Thoracic aorta (tissue), 2 donors: ENCODE measurements around the gene GNG7. TPM values are rescaled to one million over a fixed set of nuclear protein-coding genes. Genes with fewer than 3 reads are reported as not detected.
A peak's percentile ranks its signal among the peaks of the same experiment; 100 is the strongest.

Experiments used
- ATAC-seq: fragments of 150-250 bp; one replicate; pipeline ENCODE4 v1.8.0; 2017; ENCODE audit warnings: low read depth; ENCODE audit not compliant: insufficient number of reproducible peaks, low FRiP score
- DNase-seq: peaks from one replicate; pipeline ENCODE4 v3.0.0-alpha.2; 2020; ENCODE audit warnings: low spot score
- H3K27ac ChIP-seq, 2 donors: fragments of 200-600 bp; sonication (generic); 1 replicate in 1 of 2; 2 replicates in 1 of 2; pipeline ENCODE4 v1.5.1; 2016; ENCODE audit warnings: mild to moderate bottlenecking in 2 of 2, moderate library complexity in 2 of 2
- H3K27me3 ChIP-seq: fragments of 200-600 bp; sonication (generic); replicated peaks from 2 replicates; pipeline ENCODE4 v1.6.0; 2016; ENCODE audit warnings: mild to moderate bottlenecking; ENCODE audit not compliant: insufficient read depth
- H3K36me3 ChIP-seq: fragments of 200-600 bp; sonication (generic); one replicate; pipeline ENCODE4 v1.5.1; 2016
- H3K4me1 ChIP-seq, 2 donors: fragments of 200-600 bp; sonication (generic); 1 replicate in 1 of 2; 2 replicates in 1 of 2; pipeline versions ENCODE4 v1.5.1 to v1.6.0; 2016; ENCODE audit warnings: low read depth in 2 of 2, mild to moderate bottlenecking in 1 of 2; ENCODE audit not compliant: control insufficient read depth in 1 of 2
- H3K4me3 ChIP-seq: fragments of 200-600 bp; sonication (generic); 2 replicates; pipeline ENCODE4 v1.5.1; 2016; ENCODE audit warnings: mild to moderate bottlenecking
- H3K9me3 ChIP-seq: fragments of 200-600 bp; sonication (generic); 2 replicates; pipeline ENCODE4 v1.5.1; 2016
- CTCF ChIP-seq: fragments of 200-600 bp; sonication (generic); IDR thresholded peaks from one replicate; pipeline ENCODE4 v1.5.1; 2019; ENCODE audit warnings: antibody characterized with exemption
- total RNA-seq, 2 donors: library from RNA; depleted of rRNA; stranded (reverse); fragments of >200 nt; gene quantifications; one replicate each; pipeline versions ENCODE4 v1.1.0 to v1.2.3, GENCODE V29; 2016

Gene GNG7
- total RNA-seq, 2 donors from 2014 or later, result 2.3 to 3.2 TPM

DNA sequence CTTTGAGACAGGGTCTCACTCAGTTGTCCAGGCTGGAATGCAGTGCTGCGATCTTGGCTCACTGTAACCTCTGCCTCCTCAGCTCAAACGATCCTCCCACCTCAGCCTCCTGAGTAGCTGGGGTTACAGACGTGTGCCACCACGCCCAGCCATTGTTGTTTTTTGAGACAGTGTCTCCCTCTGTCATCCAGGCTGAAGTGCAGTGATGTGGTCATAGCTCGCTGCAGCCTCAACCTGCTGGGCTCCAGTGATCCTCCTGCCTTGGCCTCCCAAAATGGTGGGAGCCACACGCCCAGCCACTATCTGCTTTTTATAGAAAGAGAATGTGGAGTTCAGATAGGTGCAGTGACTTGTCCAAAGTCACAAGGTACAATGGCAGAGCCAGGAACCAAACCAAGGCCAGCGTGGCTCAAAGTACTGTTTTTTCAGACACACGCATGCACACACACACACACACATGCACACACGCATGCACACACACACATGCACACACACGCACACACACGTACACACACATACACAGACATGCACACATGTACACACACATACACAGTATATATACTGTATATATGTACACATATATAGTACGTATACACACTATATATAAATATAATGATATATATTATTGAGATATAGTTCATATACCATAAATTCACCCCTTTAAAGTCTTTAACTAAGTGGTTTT is 220.0 kb downstream of the GNG7 start:
- peaks cover 7% of the 10 kb centered on the region for H3K9me3 ChIP-seq
- H3K27ac ChIP-seq, result no peak overlapping the region
- DNase-seq, result no peak
- ATAC-seq, result no peak
- H3K4me1 ChIP-seq, result peaks cover 6 to 22% of the 10 kb centered on the region in 2 donors
- TF ChIP-seq CTCF, result no peak
- no peak overlapping the region for H3K4me3 ChIP-seq
- no peaks in the 10 kb centered on the region for H3K27me3 ChIP-seq
- H3K36me3 ChIP-seq, result peaks cover 8% of the 10 kb centered on the region

DNA sequence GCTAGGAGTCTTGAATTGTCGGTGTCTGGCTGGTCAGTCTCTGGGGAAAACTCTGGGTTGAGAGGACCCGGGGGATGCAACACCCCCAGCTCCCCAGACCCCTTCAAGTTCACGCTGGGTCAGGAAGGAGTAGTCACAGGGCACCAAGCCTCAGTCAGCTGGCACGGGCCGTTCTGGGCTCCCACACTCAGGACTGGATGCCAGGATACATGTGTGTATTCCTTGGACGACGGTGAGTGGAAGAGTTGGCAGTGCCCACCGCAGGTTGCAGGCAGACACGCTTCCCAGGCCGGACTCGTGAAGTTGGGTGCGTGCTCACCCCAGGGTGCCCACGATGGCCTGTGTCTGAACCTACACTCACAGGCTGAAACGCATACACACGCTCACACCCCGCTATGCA is 221.0 kb downstream of the GNG7 start:
- ATAC-seq (no peak), DNase-seq (no peak)
- Histone ChIP-seq H3K27ac (no peak overlapping the region), H3K4me1 (peaks cover 6 to 22% of the 10 kb centered on the region in 2 donors), H3K4me3 (no peak overlapping the region), H3K36me3 (peaks cover 12% of the 10 kb centered on the region), H3K27me3 (no peaks in the 10 kb centered on the region), H3K9me3 (peaks cover 7% of the 10 kb centered on the region)
- TF ChIP-seq CTCF, result no peak

DNA sequence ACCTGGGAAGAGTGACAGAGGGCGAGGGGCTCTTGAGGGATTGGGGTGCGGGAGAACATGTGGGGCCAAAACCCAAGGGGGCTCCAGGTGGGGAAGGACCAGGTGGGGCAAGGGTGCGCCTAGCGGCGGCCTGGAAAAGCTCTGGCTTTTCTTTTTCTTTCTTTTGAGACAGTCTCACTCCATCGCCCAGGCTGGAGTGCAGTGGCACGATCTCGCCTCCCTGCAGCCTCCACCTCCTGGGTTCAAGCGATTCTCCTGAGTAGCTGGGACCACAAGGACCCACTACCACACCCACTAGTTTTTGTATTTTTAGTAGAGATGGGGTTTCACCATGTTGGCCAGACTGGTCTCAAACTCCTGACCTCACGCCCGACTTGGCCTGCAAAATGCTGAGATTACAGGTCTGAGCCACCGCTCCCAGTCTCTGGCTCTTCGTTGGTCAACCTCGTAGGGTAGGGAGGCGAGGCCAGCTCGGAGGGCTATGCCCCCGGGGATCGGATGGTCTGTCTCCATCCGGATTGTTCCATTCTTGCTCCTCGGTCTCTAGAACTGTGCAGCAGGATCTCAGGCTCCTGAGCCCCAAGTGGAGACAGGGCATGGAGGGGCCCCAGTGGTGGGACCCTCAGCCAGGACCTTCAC is 222.8 kb downstream of the GNG7 start:
- H3K27me3 ChIP-seq, result no peaks in the 10 kb centered on the region
- no peak for DNase-seq

GRCh38 chr19:2478756-2479555 is 223.5 kb downstream of the GNG7 start:
- ATAC-seq, result peak; percentile 6
- no peak for TF ChIP-seq CTCF
- no peaks in the 10 kb centered on the region for H3K27me3 ChIP-seq
- peaks cover 12% of the 10 kb centered on the region for H3K36me3 ChIP-seq
- peaks cover 13 to 31% of the 10 kb centered on the region in 2 donors for H3K4me1 ChIP-seq
- H3K27ac ChIP-seq, result peak overlapping the region; percentile 87 to 91
- H3K9me3 ChIP-seq, result peaks cover 7% of the 10 kb centered on the region
- DNase-seq, result peak; percentile 59
- peak overlapping the region; percentile 89 for H3K4me3 ChIP-seq

More for the DNA sequence above, 222.8 kb downstream of the GNG7 start:
- peaks cover 12% of the 10 kb centered on the region for H3K36me3 ChIP-seq
- H3K27ac ChIP-seq, result peak overlapping the region in 1 of 2 donors; percentile 91
- H3K9me3 ChIP-seq, result peaks cover 7% of the 10 kb centered on the region
- ATAC-seq, result no peak
- peak overlapping the region; percentile 89 for H3K4me3 ChIP-seq
- H3K4me1 ChIP-seq, result peaks cover 11 to 31% of the 10 kb centered on the region in 2 donors
- no peak for TF ChIP-seq CTCF

DNA sequence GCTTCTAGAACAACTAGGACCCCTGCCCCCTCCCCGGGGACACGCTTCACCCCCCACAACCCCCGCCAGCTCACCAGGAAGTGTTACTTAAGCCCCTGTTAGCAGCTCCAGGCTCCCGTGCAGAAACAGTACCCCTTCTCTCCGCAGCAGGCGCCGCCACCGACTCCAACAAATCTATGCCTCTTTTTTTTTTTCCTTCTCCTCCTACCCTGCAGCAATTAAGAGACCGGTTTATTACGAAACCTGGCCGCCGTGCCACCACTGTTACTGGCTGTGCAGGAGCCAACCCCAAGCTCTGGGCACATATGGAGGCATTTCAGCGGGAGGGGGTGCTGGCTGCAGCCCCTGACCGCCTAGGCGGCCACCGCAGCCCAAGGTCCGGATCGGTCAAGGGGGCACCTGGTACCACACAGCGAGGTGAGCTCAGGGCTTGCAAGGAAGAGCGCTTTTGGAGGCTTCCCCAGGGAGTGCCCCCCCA is 224.2 kb downstream of the GNG7 start:
- Histone ChIP-seq H3K27ac (peak overlapping the region; percentile 87 to 91), H3K36me3 (peaks cover 12% of the 10 kb centered on the region), H3K4me1 (peaks cover 13 to 31% of the 10 kb centered on the region in 2 donors), H3K4me3 (peak overlapping the region; percentile 89), H3K27me3 (no peaks in the 10 kb centered on the region), H3K9me3 (peaks cover 7% of the 10 kb centered on the region)
- peak; percentile 56 for TF ChIP-seq CTCF
- ATAC-seq, result no peak
- peak; percentile 36 for DNase-seq
